Activated CD8-positive, alpha-beta T cell treated with anti-CD3 and anti-CD28 coated beads for 36 hours (primary cell): ENCODE results near the gene SEZ6L. TPM values are rescaled to one million over a fixed set of nuclear protein-coding genes. Genes with fewer than 3 reads are reported as not detected.

Experiments
- ATAC-seq: fragments of 200-7000 bp; cut with Tn5 transposase; one replicate; pipeline ENCODE4 v1.10.0; 2021; ENCODE audit warnings: mild to moderate bottlenecking, moderate library complexity
- CTCF ChIA-PET: fragments of 350-600 bp; sonication (Branson Sonifier 250); formaldehyde crosslinking; loops from one replicate; lab custom pipeline; 2021; ENCODE audit warnings: antibody characterized with exemption; lab: Charles Lee
- POLR2A ChIA-PET: fragments of 350-600 bp; sonication (Branson Sonifier 250); formaldehyde crosslinking; loops from one replicate; lab custom pipeline; 2021; ENCODE audit warnings: antibody characterized with exemption; lab: Charles Lee
- DNase-seq: peaks from one replicate; pipeline ENCODE4 v3.0.0-alpha.2; 2020
- H3K27ac Mint-ChIP-seq: one replicate; pipeline ENCODE4 v1.8.0; 2021; ENCODE audit warnings: mild to moderate bottlenecking, mixed read lengths
- H3K27me3 Mint-ChIP-seq: one replicate; pipeline ENCODE4 v1.8.0; 2021; ENCODE audit warnings: mixed read lengths
- H3K36me3 Mint-ChIP-seq: one replicate; pipeline ENCODE4 v1.8.0; 2021; ENCODE audit warnings: low read depth, mixed read lengths
- H3K4me1 Mint-ChIP-seq: one replicate; pipeline ENCODE4 v1.8.0; 2021; ENCODE audit warnings: low read depth, mixed read lengths
- H3K4me3 Mint-ChIP-seq: one replicate; pipeline ENCODE4 v1.8.0; 2021; ENCODE audit warnings: mild to moderate bottlenecking, moderate library complexity, mixed read lengths
- H3K9me3 Mint-ChIP-seq: one replicate; pipeline ENCODE4 v1.8.0; 2021; ENCODE audit warnings: mixed read lengths
- CTCF ChIP-seq: fragments of 200-600 bp; IDR thresholded peaks from one replicate; pipeline ENCODE4 v1.8.0; 2022; ENCODE audit warnings: antibody characterized with exemption, mild to moderate bottlenecking
- intact Hi-C: fragments of 100-400 bp; cut with micrococcal nuclease; formaldehyde crosslinking; loops from one replicate; pipeline ENCODE4 v1.10.0; 2022
- total RNA-seq, 2 experiments: library from RNA; stranded (reverse); gene quantifications; one replicate each; pipeline ENCODE4 v1.2.3, GENCODE V29; 2021

SEZ6L gene
- total RNA-seq, 2 experiments from 2014 or later = not detected

- ChIA-PET CTCF (interaction anchor here (0.9 to 3.3 kb wide), 13 partner anchors 9 to 242 kb away, joined by 3 to 18 read pairs (median 5); no protein-coding TSS in a partner anchor), POLR2A (interaction anchor here (0.6 to 2.2 kb wide), 9 partner anchors 12 to 758 kb away, joined by 3 to 5 read pairs (median 4); no protein-coding TSS in a partner anchor)
- H3K4me3 Mint-ChIP-seq = peak overlapping the region; percentile 74
- H3K4me1 Mint-ChIP-seq = peaks cover 63% of the 10 kb centered on the region
- H3K27me3 Mint-ChIP-seq = peaks cover 5% of the 10 kb centered on the region
- H3K27ac Mint-ChIP-seq = peak overlapping the region; percentile 82
- ATAC-seq = peak; percentile 2
- no peaks in the 10 kb centered on the region for H3K9me3 Mint-ChIP-seq
- DNase-seq = peak; percentile 45
- no peak for TF ChIP-seq CTCF
- intact Hi-C loops = no loop called here
- H3K36me3 Mint-ChIP-seq = peaks cover 36% of the 10 kb centered on the region
Measured at GRCh38 chr22:26430600-26430999, 261.3 kb downstream of the SEZ6L start.

- ChIA-PET POLR2A (interaction anchor here (0.6 to 2.2 kb wide), 10 partner anchors 13 to 213 kb away, joined by 3 to 5 read pairs (median 4); no protein-coding TSS in a partner anchor), CTCF (interaction anchor here (0.9 to 3.3 kb wide), 12 partner anchors 8 to 234 kb away, joined by 3 to 18 read pairs (median 4); no protein-coding TSS in a partner anchor)
- intact Hi-C loops = no loop called here
- Mint-ChIP-seq H3K27ac (peak overlapping the region; percentile 82), H3K9me3 (no peaks in the 10 kb centered on the region), H3K4me3 (peak overlapping the region; percentile 74), H3K36me3 (peaks cover 42% of the 10 kb centered on the region), H3K4me1 (peaks cover 71% of the 10 kb centered on the region), H3K27me3 (no peaks in the 10 kb centered on the region)
- DNase-seq = no peak
- TF ChIP-seq CTCF = no peak
- no peak for ATAC-seq
Measured at GRCh38 chr22:26431261-26431995, 262.2 kb downstream of the SEZ6L start.

- H3K27ac Mint-ChIP-seq = peak overlapping the region; percentile 23
- CTCF ChIA-PET = interaction anchor here (0.7 to 1.3 kb wide), 2 partner anchors 29 to 47 kb away, joined by 3 read pairs; no protein-coding TSS in a partner anchor
- no peak for TF ChIP-seq CTCF
- H3K27me3 Mint-ChIP-seq = no peaks in the 10 kb centered on the region
- H3K9me3 Mint-ChIP-seq = no peaks in the 10 kb centered on the region
- H3K4me1 Mint-ChIP-seq = peaks cover 72% of the 10 kb centered on the region
- intact Hi-C loops = no loop called here
- POLR2A ChIA-PET = interaction anchor here (2.0 kb wide), 1 partner anchor 32 kb away, joined by 5 read pairs; no protein-coding TSS in a partner anchor
- ATAC-seq (no peak), DNase-seq (peak; percentile 12)
- no peak overlapping the region for H3K4me3 Mint-ChIP-seq
- H3K36me3 Mint-ChIP-seq = peaks cover 47% of the 10 kb centered on the region
Measured at GRCh38 chr22:26432619-26433311, 263.5 kb downstream of the SEZ6L start.
